ENCODE measurements around the gene SUPT20HL1. TPM values are rescaled to one million over a fixed set of nuclear protein-coding genes. Genes with fewer than 3 reads are reported as not detected.
"Not testable (repeated sequence)": the region's sequence is repeated elsewhere in the genome, so short reads cannot be mapped to it uniquely, and the experiment has no call there.

The SUPT20HL1 gene
- total RNA-seq, 4 donors from 2014 or later = 0.14 TPM; not detected in 3

- no peak overlapping the region for H3K4me3 ChIP-seq
- WGBS, 2 donors (ENCODE audit: low coverage in 1 of 2) = 86 to 100% methylated on average over 2 to 14 of the region's 14 CpGs
- no peak overlapping the region for H3K27ac ChIP-seq
- no peaks in the 10 kb centered on the region for H3K4me1 ChIP-seq
- no peaks in the 10 kb centered on the region for H3K36me3 ChIP-seq
- TF ChIP-seq, protein P1, sequence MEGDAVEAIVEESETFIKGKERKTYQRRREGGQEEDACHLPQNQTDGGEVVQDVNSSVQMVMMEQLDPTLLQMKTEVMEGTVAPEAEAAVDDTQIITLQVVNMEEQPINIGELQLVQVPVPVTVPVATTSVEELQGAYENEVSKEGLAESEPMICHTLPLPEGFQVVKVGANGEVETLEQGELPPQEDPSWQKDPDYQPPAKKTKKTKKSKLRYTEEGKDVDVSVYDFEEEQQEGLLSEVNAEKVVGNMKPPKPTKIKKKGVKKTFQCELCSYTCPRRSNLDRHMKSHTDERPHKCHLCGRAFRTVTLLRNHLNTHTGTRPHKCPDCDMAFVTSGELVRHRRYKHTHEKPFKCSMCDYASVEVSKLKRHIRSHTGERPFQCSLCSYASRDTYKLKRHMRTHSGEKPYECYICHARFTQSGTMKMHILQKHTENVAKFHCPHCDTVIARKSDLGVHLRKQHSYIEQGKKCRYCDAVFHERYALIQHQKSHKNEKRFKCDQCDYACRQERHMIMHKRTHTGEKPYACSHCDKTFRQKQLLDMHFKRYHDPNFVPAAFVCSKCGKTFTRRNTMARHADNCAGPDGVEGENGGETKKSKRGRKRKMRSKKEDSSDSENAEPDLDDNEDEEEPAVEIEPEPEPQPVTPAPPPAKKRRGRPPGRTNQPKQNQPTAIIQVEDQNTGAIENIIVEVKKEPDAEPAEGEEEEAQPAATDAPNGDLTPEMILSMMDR (IDR thresholded peaks at IDR 0.05) = no peak
- TF ChIP-seq POLR2A (IDR thresholded peaks at IDR 0.05) (no peak), EP300 (IDR thresholded peaks at IDR 0.05; ENCODE audit: low read depth) (no peak), POLR2AphosphoS5 (IDR thresholded peaks at IDR 0.05) (no peak)
- H3K9me3 ChIP-seq = no peaks in the 10 kb centered on the region
- intact Hi-C loops (cut with DNase I; ENCODE audit: low total_unique reads) = no loop called here
- H3K27me3 ChIP-seq = no peaks in the 10 kb centered on the region
- DNase-seq = no peak
- in situ Hi-C loops (cut with MboI; ENCODE audit: low pct_ligation_motif_present in 1 of 4, low pct_unique_long_range_greater_than_20kb in 1 of 4, low sequenced_read_pairs in 3 of 4) = no loop called here
Observed at GRCh38 chrX:24364851-24365538, 4.6 kb downstream of the SUPT20HL1 start.

DNA sequence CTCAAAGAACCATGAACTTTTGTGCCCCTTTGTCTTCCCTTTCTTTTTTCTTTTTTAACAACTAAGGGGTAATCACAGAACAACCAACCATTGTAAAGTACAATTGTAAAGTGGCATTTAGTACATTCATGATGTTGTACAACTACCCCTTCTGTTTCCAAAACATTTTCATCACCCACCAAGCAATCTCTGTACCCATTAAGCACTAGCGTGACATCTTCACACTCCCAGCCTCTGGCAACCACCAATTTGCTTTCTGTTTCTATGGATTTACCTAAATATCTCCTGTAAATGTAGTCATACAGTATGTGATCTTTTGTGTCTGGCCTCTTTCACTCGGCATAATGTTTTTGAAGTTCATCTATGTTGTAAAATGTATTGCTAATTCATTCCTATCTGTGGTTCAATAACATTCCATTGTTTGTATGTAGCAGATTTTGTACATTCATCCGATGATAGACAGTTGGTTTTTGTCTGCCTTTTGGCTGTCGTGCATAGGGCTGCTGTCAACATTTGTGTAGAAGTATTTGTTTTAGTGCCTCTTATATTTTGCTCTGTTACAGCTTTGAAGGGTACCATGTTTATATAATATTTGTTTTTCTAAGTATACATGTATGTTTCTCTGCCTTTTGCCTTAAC, 6.4 kb downstream of the SUPT20HL1 start:
- H3K4me3 ChIP-seq; DNase-seq; H3K27me3 ChIP-seq; H3K4me1 ChIP-seq; intact Hi-C loops (cut with DNase I; ENCODE audit: low total_unique reads); in situ Hi-C loops (cut with MboI; ENCODE audit: low pct_ligation_motif_present in 1 of 4, low pct_unique_long_range_greater_than_20kb in 1 of 4, low sequenced_read_pairs in 3 of 4); H3K27ac ChIP-seq; H3K9me3 ChIP-seq; H3K36me3 ChIP-seq: not testable (repeated sequence)
- WGBS, 2 donors (ENCODE audit: low coverage in 1 of 2) = 59% methylated on average over 4 of the region's 4 CpGs; no CpG with 5 or more reads in 1 of the 2 donors

GRCh38 chrX:24369816-24370215, 9.4 kb downstream of the SUPT20HL1 start:
- TF ChIP-seq POLR2AphosphoS5 (IDR thresholded peaks at IDR 0.05) (no peak), POLR2A (IDR thresholded peaks at IDR 0.05) (no peak), EP300 (IDR thresholded peaks at IDR 0.05; ENCODE audit: low read depth) (no peak)
- TF ChIP-seq, protein P1 (IDR thresholded peaks at IDR 0.05) = no peak
- DNase-seq = no peak
- WGBS, 2 donors (ENCODE audit: low coverage in 1 of 2) = 36% methylated on average over 1 of the region's 1 CpG; no CpG with 5 or more reads in 1 of the 2 donors
- H3K4me3 ChIP-seq = no peak overlapping the region
- intact Hi-C loops (cut with DNase I; ENCODE audit: low total_unique reads) (no loop called here), in situ Hi-C loops (cut with MboI; ENCODE audit: low pct_ligation_motif_present in 1 of 4, low pct_unique_long_range_greater_than_20kb in 1 of 4, low sequenced_read_pairs in 3 of 4) (no loop called here)
- H3K27me3 ChIP-seq = no peaks in the 10 kb centered on the region
- H3K27ac ChIP-seq = no peak overlapping the region
- no peaks in the 10 kb centered on the region for H3K9me3 ChIP-seq
- H3K36me3 ChIP-seq = no peaks in the 10 kb centered on the region
- H3K4me1 ChIP-seq = no peaks in the 10 kb centered on the region

DNA sequence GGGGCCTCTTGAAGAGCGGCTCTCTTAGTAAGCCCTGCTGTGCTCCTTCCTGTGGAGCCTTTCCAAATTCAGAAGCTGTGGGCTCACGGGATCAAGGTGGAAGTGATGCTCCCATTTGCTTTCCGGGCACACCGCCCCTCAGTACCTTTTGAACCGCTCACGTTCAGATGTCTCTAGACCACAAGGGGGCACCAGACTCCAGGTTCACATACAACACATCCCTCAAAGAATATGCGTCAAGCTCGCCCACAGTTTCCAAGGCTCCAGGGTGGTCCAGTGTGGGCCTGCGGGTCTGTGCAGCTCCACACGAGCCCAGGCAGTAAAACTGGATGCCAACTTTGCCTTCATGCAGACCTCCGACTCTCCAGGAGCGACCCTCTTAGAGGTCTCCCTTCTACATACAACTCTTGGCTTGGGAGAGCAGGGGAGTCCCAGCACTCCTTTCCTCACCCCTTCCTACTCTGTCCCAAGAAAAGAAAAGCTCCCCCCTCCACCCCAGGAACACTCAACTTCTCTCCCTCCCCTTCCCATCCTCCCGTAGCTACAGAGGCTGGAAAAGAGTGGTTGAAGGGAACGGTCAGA, 11.0 kb downstream of the SUPT20HL1 start:
- H3K9me3 ChIP-seq = no peaks in the 10 kb centered on the region
- TF ChIP-seq, protein P1 (IDR thresholded peaks at IDR 0.05) = peak; percentile 42 to 71 (median 54)
- TF ChIP-seq EP300 (IDR thresholded peaks at IDR 0.05; ENCODE audit: low read depth) = no peak
- no peak overlapping the region for H3K27ac ChIP-seq
- DNase-seq = peak; percentile 60
- in situ Hi-C loops (cut with MboI; ENCODE audit: low pct_ligation_motif_present in 1 of 4, low pct_unique_long_range_greater_than_20kb in 1 of 4, low sequenced_read_pairs in 3 of 4) (no loop called here), intact Hi-C loops (cut with DNase I; ENCODE audit: low total_unique reads) (no loop called here)
- H3K36me3 ChIP-seq = no peaks in the 10 kb centered on the region
- no peaks in the 10 kb centered on the region for H3K4me1 ChIP-seq
- no peaks in the 10 kb centered on the region for H3K27me3 ChIP-seq
- WGBS, 2 donors (ENCODE audit: low coverage in 1 of 2) = 20% methylated on average over 13 of the region's 14 CpGs; no CpG with 5 or more reads in 1 of the 2 donors
- no peak overlapping the region for H3K4me3 ChIP-seq
